GM12875 (cell line): ENCODE results near the gene MAD2L2.

ENCODE experiments used
- H3K4me3 ChIP-seq: one replicate; pipeline ENCODE4 v1.5.1; 2011; ENCODE audit warnings: low read depth, low read length, control low read depth
- TF ChIP-seq, protein P1 (sequence below): IDR thresholded peaks from 2 replicates; pipeline ENCODE4 v1.5.1; 2011; ENCODE audit warnings: low read depth, mild to moderate bottlenecking, control low read depth, inconsistent platforms, low read length, moderate library complexity, borderline replicate concordance; ENCODE audit not compliant: insufficient read depth

MAD2L2 gene

DNA sequence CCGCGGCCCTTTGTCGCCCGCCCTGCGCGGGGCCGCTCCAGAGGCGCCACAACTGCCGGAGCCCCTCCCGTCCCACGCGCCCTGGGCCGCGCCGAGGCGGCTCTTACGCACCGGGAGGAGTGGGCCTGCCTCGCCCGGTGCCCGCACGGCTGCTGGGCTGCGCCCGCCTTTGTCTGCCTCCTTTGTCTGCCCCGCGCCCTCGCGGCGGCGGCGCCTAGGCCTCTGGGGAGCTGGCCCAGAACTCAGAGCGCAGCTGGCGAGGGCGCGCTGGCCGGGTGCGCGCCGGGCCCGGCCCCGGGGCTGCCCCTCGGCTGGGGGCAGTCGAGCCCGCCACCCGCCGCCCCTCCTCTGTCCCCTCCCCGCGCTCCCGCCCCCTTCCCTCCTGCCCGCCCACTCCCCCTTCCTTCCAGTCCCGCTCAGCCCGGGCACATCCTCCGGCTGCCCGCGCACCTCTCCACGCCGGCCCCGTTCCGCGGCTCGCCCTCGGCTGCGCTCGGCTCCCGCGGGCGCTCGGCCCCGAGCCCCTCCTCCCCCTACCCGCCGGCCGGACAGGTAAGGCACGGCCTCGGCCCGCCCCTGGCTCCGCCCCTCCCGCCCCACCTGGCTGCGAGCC is 10.5 kb upstream of the MAD2L2 start, which contains the start of gene DRAXIN:
Gene DRAXIN, plus strand, starts transcription at position 409 of the 613 bp plus-strand sequence. CDS start 14,549 bp downstream, outside the sequence.
- no peak within 1 kb of the TSS for H3K4me3 ChIP-seq
- TF ChIP-seq, protein P1, sequence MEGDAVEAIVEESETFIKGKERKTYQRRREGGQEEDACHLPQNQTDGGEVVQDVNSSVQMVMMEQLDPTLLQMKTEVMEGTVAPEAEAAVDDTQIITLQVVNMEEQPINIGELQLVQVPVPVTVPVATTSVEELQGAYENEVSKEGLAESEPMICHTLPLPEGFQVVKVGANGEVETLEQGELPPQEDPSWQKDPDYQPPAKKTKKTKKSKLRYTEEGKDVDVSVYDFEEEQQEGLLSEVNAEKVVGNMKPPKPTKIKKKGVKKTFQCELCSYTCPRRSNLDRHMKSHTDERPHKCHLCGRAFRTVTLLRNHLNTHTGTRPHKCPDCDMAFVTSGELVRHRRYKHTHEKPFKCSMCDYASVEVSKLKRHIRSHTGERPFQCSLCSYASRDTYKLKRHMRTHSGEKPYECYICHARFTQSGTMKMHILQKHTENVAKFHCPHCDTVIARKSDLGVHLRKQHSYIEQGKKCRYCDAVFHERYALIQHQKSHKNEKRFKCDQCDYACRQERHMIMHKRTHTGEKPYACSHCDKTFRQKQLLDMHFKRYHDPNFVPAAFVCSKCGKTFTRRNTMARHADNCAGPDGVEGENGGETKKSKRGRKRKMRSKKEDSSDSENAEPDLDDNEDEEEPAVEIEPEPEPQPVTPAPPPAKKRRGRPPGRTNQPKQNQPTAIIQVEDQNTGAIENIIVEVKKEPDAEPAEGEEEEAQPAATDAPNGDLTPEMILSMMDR, result no peak

DNA sequence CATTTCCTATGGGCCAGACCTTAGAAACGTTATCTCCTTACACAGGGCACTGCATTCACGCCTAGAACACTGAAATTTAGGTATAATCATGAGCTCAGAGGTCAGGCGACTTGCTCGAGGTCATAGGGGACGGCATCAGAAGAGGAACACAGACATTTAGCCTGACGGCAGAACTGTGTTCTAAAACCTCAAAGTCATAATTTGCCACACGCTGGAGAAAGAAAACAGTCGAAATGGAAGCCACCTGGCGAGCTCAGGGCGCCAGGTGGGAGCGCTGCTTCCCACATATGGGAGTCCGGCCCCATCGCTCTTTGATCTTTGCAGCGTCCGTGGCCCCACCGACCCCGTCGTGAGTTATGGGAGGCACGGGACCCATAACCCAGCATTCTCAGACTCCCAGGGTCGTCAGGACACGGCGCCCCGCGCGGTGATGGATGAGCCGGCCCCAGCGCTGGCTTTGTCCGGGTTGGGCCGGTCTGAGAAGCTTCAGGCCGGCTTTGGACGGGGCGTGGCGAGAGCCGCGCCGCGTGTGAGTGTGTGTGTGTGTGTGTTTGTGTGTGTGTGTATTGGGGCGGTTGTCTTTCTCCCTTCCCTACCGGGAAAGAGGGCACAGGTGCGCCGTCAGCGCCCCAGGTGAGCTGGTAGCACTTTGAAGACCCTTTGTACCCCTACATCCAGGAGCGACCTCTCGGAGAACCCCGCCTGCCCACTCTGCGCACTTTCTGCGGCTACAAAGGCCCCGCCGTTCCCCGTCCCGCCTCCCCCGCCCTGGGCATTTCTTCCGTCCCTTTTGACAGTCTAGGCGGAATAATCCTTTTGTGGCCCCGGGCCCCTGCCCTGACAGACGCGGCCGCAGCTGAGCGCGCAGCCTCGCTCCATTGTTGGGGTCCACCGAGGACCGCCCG is 9.7 kb upstream of the MAD2L2 start:
- TF ChIP-seq, protein P1, result no peak
- no peak overlapping the region for H3K4me3 ChIP-seq

DNA sequence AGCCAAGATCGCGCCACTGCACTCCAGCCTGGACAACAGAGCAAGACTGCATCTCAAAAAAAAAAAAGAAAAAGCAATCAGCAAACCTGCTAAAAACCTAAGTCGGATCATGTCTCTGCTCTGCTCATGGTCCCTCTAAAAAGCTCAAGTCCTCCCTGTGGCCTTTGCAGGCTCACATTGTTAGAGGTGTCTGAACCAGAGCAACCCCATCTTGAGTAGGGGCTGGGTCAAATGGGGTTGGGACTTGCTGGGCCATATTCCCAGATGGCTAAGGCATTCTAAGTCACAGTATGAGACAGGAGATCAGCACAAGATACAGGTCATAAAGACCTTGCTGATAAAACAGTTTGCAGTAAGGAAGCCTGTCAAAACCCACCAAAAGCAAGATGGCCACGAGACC is 7.6 kb upstream of the MAD2L2 start:
- TF ChIP-seq, protein P1, result no peak
- no peak overlapping the region for H3K4me3 ChIP-seq

DNA sequence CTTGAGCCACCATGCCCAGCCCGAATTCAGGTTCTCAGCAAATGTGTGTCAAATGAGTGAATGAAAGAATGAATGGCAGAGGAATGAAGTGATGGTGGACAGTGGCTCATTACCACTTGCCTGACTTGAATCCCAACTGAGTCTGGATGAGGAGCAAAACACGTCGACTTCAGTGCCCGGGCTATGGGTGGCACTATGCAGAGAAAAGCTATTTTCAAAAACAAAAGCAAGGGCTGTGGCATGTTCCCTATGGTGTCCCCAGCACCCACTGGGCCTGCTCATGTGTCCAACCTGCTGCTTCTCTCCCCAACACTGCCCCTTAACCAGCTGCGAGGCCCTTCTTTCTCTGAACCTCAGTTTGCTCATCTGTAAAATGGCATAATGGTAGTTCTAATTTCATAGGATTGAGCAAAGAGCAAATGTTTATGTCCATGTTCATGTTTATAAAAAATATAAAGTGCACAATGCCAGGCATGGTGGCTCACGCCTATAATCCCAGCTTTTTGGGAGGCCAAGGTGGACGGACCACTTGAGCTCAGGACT is 4.3 kb upstream of the MAD2L2 start:
- no peak overlapping the region for H3K4me3 ChIP-seq
- TF ChIP-seq, protein P1, result no peak

DNA sequence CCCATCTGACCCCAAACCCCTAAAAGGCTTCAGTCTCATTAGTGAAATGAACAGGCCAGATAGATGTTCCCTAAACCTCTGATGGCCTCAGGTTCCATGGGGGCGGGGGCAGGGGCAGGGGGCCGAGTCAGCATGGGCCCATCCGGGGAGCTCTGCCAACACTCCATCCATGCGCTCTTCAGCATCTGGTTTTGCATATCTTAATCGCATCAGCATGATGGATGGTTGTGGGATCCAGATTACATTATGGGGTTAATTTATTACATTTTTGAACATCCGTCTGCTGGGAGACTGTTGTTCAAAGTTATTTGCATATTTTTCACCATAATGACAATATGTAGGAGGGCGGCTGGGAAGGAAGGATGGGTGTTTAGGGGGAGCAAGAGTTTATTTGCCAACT is 3.1 kb upstream of the MAD2L2 start:
- H3K4me3 ChIP-seq, result no peak overlapping the region
- TF ChIP-seq, protein P1, result no peak

DNA sequence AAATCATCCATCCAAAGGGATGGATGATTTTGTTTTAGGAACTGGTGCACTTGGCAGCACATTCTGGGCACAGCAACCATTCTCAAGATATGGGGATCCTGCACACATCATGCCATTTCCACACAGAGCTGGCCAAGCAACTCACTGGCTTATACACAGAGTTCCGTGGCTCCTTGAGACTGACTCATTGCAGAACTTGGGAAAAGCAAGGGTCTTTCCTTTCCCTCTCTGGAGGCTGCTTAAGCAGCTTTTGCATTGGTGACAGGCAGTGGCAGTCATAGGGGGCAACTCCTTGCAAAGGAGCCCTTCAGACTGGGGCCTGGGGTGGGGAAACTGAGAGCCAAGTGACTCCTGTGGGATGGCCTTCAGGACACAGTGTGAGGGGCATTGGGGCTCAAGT is 1.9 kb upstream of the MAD2L2 start:
- TF ChIP-seq, protein P1, result no peak
- H3K4me3 ChIP-seq, result no peak overlapping the region
